ENCODE data around the gene SPR.
A peak's percentile ranks its signal among the peaks of the same experiment; 100 is the strongest.

The SPR gene

DNA sequence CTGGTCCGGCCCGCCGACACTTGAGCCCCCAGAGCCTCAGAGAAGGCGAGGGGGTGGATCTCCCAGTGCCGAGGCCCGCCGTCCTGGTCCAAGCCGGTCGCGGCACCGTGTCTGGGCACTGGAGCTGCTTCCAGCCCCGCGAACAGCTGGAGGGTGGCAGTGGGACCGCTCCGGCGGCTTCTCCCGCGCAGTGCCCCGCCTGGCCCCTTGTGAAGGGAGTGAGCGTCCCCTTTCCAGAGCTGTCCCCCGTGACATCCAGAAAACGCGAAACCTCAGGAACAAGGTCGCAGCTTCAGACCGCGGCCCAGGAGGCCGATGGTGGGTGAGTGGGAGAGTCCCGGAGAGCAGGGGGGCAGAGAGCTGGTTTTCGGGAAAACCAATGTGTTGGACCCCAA is 29.5 kb downstream of the SPR start:
- DNase-seq: peak; percentile 60

DNA sequence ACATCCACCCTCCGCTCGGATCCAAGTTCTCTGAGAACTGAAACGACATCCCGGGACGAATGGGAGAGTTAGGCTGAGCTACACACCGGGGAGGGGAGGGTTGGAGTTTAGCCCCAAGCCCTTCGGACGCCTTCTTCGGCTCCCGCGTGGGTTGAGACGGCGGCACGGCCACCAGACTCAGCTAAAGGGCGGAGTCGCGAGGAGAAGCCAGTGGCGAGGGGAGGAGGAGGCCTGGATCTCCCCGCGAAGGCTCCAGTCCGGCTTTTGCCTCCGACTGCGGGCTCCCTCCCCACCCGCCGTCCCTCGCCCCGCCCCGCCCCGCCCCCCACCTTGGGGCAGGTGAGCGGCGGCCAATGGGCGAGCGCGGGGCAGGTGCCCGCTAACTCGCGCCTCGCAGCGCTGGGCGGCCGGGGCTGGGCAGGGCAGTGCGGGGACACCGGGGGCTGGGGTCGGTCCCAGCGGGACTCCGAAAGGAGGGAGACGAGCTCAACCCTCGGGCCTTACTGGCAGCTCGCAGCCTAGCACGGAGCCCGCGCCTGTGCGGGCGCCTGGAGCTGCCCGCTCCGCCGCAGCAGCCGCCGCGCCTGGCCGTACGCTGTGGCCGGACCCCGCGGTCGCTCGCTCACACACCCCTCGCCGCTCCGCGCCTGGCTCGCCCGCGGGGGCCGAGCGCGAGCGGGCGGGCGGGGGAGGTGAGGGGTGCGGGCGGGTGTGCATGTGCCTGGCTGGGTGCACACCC is 30.1 kb downstream of the SPR start, which contains the start of gene EMX1:
Gene EMX1 (plus strand): TSS at position 382 of the 739 bp plus-strand sequence. CDS start 334 bp downstream, at position 716.
- DNase-seq: peak; percentile 92

DNA sequence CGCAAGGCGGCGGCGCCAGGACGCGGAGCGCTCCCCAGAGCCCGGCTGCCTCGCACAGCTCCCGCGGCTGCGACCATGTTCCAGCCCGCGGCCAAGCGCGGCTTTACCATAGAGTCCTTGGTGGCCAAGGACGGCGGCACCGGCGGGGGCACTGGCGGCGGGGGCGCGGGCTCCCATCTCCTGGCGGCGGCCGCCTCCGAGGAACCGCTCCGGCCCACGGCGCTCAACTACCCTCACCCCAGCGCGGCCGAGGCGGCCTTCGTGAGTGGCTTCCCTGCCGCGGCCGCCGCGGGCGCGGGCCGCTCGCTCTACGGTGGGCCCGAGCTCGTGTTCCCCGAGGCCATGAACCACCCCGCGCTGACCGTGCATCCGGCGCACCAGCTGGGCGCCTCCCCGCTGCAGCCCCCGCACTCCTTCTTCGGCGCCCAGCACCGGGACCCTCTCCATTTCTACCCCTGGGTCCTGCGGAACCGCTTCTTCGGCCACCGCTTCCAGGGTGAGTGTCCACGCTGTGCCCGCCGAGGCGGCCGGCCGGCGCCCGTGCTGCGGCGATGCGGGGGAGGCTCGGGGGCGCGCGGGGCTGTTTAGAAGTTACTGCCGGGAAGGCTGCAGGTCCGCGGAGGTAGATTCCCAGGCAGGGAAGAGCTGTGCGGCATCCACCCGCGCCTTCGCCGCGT is 30.8 kb downstream of the SPR start:
- DNase-seq: no peak

DNA sequence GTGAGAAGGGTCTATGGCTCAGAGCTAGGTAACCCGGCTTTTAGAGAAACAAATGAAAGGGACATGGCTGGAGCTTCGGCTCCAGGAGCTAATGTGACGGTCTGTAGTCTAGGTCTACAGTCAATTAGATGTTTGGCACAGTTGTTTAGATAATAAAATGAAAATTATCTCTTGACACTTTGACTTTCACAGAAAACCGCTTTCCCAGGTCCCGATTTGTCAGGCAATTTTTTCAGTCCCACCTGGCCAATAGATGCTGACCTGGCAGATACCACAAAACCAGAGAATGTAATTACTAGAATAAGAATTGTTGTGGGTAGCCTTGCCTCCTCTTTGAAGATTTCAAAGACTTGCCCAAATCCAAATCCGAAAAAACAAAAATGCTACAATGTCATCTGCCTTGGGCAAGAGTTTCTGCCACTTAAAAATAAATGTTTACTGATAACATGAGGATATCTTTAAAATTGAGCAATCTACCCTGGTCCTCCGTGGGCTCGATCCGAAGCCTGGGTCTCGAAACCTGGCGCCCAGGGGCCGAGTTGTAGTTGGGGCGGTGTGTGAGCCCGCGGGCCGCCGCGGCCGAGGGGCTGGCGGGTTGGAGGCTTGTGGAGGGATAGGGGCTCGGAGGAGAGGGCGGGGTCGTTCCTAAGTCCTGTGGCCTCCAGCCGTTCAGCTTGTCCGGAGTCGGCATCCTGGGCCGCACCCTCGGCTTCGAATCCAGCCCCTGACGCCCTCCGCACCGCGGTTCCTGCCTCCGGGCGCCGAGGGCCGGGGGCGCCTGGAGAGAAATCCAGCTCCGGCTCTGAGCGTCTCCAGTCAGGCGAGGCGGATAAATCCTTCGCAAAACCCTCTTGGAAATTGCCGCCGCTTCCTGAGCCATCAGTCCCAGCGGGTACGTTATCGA is 32.5 kb downstream of the SPR start:
- DNase-seq: peak; percentile 56

DNA sequence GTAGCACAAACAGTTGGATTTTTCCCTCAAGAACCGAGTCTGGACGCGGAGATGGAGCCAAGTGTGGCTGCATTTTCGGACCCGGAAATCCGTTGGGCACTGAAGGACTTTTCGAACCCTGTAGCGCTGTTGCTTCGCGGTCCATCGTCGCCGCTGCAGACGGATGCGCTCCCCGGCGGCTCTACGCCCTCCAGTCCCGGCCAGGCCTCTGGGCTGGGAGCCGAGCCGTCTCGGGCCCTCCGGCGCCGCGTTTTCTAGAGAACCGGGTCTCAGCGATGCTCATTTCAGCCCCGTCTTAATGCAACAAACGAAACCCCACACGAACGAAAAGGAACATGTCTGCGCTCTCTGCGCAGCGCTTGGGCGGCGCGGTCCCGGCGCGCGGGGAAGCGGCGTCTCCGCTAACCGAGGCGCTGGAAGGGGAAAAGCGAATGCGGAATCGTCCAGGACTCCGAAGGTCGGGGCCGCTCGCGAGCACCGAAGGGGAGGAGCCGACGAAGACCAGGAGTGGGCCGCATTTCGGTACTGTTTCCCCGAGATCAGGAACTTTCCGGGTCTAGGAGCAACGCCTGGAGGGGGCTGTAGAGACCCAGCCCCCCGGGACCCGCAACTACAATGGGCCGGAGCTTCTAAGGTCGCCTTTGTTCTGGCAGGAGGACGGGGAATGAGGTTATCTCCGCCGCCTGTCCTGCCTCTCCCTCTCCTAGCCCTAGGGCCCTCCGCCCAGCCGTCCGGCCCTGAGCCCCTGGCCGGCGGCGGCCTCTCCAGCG is 33.3 kb downstream of the SPR start:
- DNase-seq: peak; percentile 69

DNA sequence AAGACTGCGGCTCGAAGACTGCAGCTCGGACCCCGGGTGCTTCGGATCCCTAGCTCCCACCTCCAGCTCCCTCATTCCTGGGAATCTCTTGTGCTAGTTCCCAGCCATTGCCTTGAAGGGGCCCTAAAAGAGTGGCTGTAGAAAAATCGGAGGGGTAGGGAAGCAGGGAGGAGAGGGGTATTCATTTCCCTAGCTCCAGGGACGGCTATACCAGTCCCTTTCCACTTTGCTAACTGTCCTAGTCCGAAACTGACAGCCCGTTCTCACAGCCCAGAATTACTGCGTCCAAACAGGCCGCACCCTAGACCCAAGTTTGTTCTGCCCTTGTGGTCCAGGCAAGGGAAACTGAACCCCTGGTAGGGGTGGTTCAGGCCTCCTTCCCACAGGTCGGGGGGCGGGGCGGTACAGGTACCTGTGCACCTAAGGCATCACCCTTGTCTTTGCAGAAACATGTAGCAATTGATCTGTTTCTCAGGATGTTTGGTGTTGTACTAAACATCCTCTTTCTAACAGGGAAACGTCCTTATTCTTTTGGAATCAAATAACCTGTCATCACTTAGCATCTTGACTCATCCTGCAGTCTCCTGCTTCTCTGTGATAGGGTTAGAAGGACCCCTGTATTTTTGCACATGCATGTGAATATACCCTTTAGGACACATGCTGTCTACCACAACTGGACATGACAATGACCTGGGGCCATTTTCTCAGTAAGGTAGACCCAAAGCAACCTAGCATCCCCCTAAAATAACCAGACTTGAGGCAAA is 34.1 kb downstream of the SPR start:
- DNase-seq: no peak

DNA sequence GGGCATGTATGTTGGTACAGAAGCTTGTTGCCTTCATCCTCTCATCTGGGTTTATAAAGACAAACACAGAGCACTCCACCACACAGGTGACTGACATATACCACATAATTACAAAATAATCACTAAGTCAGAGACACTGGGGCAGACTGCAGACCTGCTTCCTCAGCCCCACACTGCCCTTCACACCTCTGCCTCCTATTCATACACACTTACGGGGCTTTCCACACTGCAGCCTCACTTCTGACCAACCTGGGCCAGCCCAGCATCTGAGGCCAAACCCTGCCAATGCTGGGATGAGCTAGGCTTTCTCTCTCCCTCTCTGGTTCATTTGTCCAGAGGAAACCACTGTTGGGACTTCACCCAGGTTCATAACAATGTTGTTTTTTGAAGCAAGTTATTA is 34.6 kb downstream of the SPR start:
- DNase-seq: no peak

DNA sequence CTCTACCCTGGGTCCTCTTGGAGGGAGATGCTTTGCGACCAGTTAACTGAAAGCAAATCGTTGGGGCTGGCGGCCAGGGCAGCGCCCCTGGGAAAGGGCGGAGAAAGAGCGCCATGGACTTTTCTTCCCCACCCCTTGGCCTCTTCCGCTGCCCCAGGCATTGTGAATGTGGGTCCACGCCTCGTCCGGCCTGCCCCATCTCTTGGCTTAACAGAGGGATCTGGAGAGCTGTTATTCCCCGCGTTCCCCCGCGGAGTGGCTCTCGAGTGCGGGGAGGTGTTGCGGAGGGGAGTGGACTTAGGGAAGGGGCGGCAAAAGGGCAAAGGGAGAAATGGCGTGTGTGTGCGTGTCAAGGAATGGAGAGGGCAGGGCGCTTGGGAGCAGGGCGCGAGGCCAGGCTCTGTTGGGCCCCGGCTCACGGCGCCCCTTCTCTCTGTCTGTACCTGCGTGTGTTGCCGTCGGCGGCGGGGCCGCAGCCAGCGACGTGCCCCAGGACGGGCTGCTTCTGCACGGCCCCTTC is 36.7 kb downstream of the SPR start:
- peak; percentile 49 for DNase-seq

DNA sequence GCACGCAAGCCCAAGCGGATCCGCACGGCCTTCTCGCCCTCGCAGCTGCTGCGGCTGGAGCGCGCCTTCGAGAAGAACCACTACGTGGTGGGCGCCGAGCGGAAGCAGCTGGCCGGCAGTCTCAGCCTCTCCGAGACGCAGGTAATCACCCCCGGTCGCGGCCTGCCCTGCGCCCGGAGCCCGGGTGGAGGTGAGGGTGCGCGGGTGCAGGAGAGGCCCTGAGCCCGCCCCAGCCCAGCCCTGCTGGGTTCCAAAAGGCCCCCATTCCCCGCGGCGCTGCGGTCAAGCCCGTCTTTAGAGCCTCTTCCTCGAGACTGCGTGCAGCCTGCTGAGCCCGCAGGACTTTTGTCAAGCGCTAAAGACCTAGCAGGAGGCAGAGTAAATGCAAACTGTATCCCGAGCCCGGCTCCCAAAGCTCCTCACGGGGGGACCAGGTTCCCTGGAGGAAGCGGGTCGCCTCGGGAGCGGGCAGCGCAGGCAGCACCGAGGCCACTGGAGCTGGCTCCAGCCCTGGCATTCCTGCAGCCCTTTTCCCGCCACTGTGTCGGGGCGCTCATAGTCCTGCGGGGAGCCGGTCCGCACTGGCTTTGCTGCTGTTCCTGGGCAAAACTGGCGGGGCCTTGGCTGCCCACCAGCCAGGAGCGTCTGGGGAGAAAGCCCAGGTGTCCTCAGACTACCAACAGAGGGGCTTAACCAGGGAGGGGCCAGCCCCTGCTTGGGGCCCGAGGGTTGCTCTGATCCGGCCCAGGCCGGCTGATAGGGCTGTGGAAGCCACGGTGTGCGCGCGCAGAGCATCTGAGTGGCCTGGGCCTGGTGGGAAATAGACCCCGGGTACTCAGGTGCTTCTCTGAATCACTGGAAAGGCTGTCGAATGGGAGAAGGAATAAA is 37.4 kb downstream of the SPR start:
- peak; percentile 62 for DNase-seq

DNA sequence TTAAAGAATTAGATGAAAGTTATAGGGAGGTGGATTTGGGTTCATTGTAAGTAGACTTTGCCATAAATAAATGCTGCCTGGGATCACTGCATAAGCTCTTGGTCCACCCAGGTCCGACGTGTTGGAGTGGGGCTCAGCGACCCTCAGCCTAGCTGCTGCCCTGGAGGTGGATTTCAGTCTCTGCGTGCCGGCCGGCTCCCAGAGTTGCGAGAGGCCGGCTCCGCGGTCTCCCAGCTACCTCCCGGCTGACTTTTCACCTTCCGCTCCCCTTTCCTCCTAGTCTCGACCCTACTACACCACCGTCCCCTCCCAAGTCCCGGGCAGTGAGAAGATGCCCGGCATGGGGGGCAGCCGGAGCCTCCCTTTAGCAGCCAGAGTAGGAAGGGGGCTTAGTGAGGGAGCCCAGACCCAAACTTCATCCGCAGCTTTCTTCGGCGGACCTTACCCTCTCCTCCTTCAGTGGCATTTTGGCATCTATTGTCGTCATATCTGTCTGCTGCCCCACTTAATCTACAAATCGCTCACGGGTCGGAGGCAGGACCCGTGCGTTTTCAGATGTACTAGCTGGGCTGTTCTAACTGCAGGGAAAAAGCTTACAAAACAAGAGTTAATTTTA is 38.2 kb downstream of the SPR start:
- peak; percentile 45 for DNase-seq

DNA sequence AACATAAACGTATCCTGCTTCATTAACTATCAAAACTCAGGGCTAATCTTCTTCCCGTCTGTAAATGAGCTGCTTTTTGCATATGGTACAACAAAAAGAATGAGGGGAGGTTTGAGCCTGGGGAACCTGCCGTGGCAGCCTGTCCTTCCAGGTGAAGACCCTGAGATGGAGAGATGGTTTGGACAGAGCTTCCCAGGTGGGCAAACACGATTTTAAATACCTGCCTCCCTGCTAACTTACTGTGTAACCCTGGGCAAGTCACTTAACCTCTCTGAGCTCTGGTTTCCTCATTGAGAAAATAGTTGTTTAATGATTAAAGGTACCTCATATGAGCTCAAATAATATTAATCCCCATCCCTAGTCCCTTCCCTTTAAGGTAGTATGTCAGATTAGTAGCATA is 39.2 kb downstream of the SPR start:
- DNase-seq: peak; percentile 26

DNA sequence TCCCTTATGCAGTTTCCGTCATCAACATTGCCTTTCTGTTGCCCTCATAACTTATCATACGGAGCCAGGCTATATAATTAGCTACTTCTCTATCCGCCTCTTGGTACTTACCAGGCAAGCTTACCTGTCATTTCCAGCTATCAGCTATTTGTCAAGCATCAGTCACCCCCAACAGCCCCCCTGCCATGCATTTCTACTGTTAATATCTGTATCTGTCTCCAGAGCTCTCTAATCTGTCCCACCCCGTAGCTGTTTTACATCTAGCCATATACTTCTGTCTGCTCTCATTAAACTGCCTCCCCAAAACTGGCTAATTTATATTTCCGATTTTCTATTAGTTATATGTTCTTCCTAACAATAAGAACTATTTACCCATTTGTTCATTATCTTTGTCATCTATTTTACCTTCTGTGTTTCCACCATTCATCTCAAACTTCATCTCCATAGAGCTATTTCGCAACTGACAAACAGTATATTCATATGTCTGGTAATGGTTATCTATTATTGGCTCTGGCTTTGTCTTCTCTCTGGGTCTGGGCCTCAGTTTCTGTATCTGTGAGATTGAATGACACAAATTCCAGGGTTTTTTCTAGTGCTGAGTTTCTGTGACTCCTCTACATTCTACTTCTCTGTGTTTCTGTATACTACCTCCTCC is 39.7 kb downstream of the SPR start:
- no peak for DNase-seq

DNA sequence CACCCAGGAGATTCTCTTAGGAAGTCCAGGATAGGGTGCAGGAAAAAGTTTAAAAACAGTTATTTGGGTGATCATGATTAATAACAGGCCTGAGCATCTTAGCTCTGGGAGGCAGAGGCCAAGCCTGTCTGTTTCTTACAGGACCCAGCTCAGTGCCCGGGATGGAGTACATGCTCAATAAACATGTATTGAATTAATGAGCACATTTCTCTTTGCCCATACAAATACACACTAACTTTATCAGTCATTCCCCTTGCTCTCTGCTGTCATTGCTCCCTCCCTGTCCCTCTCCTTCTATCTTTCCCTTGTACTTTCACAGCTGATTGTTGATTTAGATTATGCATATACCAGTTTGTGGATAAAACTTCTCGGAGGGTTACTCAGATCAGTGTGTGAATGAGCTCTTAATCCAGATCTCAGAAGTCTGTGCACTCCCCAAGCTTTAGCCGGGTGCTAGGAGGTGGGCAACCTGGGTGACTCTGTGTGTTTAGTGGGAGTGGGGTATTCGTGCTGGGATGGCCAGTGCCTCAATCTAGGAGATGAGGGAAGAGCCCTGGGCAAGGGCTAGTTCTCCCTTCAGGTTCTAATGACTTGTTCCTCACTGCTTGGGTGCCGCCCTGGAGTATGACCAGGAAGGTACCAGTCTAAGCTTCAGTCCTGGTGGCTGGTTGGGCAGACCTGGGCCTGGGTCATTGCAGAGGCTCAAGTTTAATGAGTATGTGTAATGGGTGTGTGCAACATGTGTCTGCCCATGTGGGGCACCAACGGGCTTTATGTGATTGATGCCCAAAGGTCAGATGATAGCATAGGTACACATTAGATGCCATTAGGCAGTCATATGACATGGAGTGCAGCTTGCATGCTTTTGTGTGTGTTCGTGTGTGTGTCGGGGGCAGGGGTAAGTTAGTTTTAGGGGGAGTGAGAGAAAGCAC is 40.7 kb downstream of the SPR start:
- DNase-seq: peak; percentile 37

DNA sequence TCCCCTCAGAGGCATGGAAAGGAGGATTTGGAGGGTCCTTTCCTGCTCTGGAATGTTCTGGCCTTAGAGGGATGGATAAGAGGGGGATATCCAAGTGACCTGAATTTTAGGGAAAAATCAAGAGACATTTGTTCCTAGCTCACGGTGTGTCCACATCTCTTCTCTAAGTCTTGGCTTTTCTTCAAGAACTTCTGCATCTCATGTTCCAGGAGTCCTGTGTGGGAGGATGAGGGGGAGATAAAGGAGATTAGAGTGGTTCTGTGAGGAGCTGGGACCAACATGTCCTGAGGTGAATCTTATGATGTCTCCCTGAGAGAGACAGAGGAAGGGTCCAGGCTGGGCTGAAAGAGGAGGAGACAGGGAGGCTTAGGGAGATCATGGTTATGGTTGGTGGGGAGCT is 41.8 kb downstream of the SPR start:
- no peak for DNase-seq

DNA sequence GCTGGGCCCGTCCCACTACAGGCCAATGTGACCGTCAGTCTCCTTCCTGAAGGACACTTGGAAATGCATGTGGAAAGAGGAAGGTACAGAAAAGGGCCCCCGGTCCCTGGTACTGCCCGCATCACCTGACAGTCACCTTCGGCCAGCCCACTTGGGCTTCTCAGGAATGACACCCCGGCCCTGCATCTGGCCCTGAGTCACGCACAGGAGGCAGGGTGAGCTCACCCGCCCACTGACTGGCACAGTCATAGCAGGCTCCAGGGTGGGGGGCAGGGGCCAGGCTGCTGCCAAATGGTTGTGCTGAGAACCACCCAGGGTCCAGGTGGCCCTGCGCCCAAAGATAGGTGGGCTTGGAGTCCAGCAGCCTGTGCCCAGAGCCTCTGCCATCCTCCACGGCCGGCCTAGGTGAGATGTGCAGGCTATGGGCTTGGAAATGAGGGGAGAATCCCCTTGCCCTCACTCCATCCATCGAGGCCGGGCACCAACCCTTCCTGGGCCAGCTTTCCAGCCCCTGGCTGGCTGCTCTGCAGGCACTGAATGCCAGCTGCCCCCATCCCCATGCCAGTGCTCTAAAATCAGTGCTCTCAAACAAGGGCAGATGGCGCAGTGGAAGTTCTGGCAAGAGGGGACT is 44.2 kb downstream of the SPR start:
- DNase-seq: no peak

DNA sequence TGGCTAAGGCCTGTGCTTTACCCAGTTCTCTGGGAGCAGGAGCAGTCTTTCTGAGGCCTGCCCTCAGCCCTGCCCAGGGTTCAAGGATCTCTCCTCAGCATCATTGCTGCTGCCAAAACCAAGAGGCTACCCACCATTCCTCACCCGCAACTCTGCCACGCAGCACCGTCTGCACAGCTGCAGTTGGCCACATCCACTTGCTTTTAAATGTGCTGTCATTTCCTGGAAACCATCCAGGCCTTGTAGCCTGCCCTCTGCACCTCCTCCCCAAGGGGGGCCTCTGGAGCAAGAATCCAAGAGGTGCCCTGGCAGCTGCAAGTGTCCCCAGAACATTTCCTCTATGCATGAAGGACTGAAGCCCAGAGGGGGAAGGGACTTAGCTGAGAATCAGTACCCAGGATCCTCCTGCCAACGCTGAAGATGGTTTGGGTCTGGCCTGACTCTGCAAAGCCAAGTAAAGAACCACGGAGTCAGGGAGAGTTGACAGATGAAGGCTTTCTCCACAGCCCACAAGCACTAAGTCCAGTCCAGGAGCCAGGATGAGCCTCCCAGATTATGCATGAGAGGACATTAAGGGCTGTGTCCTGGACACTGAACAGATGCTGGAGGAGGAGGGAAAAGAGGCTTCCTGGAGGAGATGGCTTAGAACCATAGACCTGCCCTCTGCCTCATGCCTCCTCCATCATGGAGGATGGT is 45.0 kb downstream of the SPR start:
- no peak for DNase-seq

DNA sequence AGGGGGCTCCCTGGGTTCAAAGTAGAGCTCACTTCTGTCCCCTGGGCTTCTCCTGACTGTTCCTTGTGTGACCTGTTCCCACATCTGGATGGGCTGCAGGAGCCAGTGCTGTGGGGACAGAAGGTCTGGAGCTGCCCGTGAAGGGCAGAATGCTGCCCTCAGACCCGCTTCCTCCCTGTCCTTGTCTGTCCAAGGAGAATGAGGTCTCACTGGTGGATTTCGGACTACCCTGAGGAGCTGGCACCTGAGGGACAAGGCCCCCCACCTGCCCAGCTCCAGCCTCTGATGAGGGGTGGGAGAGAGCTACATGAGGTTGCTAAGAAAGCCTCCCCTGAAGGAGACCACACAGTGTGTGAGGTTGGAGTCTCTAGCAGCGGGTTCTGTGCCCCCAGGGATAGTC is 45.6 kb downstream of the SPR start:
- no peak for DNase-seq

Data from islet precursor cell (in vitro differentiated cells).